Peyer's patch (tissue), 4 donors: ENCODE data around the gene MUC2.

Source experiments
- CTCF ChIP-seq, 6 experiments: fragments of 450-650 bp in 4 of 6; fragments of 200-600 bp in 2 of 6; sonication (generic) in 1 of 6; IDR thresholded peaks; one replicate each; pipeline ENCODE4 v1.5.1; 2017 to 2019; ENCODE audit warnings: antibody characterized with exemption in 6 of 6, mild to moderate bottlenecking in 3 of 6, moderate library complexity in 1 of 6
- POLR2A ChIP-seq, 2 donors: fragments of 450-650 bp; IDR thresholded peaks; one replicate each; pipeline ENCODE4 v1.5.1; 2017; ENCODE audit warnings: antibody characterized with exemption in 2 of 2, mild to moderate bottlenecking in 2 of 2, moderate library complexity in 2 of 2

DNA sequence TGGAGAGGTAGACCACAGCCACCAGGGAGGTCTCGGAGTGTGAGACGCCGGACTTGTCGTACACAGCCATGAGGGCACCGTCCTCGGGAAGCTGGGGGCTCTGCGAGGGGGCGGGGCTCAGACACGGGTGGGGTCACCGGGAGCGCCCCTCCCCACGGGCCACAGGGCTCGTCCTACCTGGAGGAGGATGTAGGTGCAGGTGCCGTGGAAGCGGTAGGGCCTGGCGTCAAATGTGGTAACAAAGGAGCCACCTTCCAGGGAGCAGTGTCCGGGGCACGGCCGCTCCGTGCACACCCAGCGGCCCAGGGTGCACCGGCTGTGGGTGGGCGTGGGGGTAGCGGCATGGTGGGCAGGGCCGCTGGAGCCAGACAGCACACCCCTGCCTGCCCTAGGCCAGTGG is 45.6 kb upstream of the MUC2 start:
- no peak for TF ChIP-seq CTCF (IDR thresholded peaks at IDR 0.05)
- no peak for TF ChIP-seq POLR2A (IDR thresholded peaks at IDR 0.05)
